DND-41 (cell line): ENCODE data around the gene S100A7A.

Experiments
- EZH2 ChIP-seq: IDR thresholded peaks from 3 replicates; pipeline ENCODE4 v1.6.1; 2012; ENCODE audit warnings: borderline replicate concordance, low read depth, mild to moderate bottlenecking, moderate library complexity, low read length, inconsistent platforms; ENCODE audit not compliant: severe bottlenecking
- TF ChIP-seq, protein P1 (sequence below): IDR thresholded peaks from 2 replicates; pipeline ENCODE4 v1.5.1; 2012; ENCODE audit warnings: borderline replicate concordance, low read length, moderate library complexity, mild to moderate bottlenecking; ENCODE audit not compliant: poor library complexity, severe bottlenecking; ENCODE audit errors: extremely low read depth

- TF ChIP-seq, protein P1, sequence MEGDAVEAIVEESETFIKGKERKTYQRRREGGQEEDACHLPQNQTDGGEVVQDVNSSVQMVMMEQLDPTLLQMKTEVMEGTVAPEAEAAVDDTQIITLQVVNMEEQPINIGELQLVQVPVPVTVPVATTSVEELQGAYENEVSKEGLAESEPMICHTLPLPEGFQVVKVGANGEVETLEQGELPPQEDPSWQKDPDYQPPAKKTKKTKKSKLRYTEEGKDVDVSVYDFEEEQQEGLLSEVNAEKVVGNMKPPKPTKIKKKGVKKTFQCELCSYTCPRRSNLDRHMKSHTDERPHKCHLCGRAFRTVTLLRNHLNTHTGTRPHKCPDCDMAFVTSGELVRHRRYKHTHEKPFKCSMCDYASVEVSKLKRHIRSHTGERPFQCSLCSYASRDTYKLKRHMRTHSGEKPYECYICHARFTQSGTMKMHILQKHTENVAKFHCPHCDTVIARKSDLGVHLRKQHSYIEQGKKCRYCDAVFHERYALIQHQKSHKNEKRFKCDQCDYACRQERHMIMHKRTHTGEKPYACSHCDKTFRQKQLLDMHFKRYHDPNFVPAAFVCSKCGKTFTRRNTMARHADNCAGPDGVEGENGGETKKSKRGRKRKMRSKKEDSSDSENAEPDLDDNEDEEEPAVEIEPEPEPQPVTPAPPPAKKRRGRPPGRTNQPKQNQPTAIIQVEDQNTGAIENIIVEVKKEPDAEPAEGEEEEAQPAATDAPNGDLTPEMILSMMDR = no peak
- TF ChIP-seq EZH2 = no peak
Measured at GRCh38 chr1:153443486-153443885, 27.2 kb downstream of the S100A7A start.
